VCaP (cell line): Measurements from ENCODE around the gene ADAMTS8.

ENCODE experiments used
- H3K27ac ChIP-seq: fragments of 450-650 bp; 2 replicates; pipeline ENCODE4 v1.5.1; 2017
- CTCF ChIP-seq: fragments of 450-650 bp; conservative IDR thresholded peaks from 2 replicates; pipeline ENCODE4 v1.5.1; 2017; ENCODE audit warnings: mild to moderate bottlenecking, moderate library complexity

The ADAMTS8 gene

DNA sequence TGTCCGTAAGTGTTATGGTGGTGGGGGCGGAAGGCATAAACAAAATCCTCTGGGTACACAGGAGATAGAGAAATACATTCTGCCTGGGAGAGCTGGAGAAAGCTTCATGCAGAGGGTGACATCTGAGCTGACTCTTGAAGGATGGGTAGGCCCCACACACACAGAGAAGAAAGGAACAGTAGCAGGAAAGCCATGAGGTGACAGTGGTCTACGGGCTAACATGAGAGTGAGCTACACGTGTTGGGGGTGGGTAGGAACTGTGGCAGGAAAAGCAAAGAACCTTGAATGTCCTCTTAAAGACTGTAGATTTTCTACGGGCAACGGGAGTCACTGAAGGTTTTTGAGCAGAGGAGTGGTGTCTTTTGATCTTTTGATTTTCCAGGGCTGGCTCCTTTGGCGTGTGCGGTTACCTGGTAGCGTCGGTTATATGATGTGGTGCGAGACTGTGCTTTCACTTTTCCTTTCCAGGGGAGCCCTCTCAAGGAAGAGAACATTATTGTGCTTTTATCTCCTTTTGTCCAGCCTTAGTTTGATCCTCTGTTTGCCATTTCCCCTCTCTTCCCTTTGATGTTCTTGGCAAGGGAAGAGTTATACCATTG, 39.7 kb downstream of the ADAMTS8 start:
- no peak overlapping the region for H3K27ac ChIP-seq
- no peak for TF ChIP-seq CTCF

GRCh38 chr11:130386056-130386455, 42.4 kb downstream of the ADAMTS8 start:
- TF ChIP-seq CTCF = no peak
- H3K27ac ChIP-seq = no peak overlapping the region

DNA sequence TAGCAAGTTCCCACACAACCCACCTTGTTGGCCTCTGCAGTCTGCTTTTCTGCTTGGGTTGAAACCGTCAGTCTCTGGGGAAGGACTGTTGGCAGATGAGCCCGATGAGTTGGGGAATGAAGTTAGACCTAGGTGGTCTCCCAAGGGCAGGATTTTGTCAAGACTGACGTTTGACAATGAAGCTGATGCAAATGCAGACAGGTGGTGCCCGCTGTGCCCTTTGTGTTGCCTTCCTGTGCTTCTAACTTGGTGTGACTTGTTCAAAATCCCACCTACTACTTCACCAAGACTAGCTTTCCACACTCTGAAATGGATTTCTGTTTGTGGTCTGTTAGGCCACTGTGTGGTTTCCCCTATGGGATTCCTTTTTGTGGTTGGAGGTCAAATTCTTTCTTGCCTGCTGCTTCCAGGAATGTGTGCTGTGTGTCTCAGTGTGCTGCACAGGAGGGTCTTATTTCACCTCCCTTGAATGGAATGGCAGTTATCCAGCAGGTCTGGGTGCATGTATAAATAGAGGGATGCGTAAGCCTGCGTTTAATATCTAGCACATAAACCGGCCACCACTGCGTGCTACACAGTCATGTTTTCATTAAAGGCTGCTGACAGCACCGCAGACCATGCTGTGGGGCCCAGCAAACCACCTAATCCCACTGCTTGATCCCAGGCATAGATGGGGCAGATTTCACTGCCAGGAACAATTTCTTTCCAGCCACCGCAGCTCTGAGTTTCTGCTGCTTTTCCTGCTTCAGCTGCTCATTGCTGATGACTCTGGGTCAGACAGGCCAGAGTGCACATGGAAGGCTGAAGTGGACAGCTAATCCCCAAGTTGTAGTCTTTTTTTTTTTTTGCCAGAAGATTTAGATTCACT, 44.8 kb downstream of the ADAMTS8 start:
- TF ChIP-seq CTCF = no peak
- no peak overlapping the region for H3K27ac ChIP-seq

GRCh38 chr11:130381317-130381716, 47.1 kb downstream of the ADAMTS8 start:
- TF ChIP-seq CTCF = no peak
- no peak overlapping the region for H3K27ac ChIP-seq

GRCh38 chr11:130380778-130381177, 47.6 kb downstream of the ADAMTS8 start:
- no peak for TF ChIP-seq CTCF
- no peak overlapping the region for H3K27ac ChIP-seq

DNA sequence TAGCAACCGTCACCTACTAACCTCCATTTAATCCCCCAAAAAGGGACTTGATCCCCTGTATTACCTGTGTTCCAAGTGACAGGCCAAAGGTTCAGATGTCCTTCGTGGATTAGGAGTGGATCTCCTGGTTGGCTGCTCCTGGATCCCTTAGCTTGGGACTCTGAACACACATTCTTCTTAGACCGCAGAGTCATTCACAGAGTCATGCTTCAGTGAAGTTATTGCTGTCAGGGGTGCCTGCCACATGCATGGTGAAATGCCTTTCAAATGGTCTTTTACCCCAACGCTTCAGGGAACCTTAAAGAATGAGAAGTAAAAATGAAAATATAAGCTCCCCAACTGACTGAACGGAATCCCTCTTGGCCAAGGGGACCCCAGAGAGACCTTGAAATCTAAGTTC, 49.1 kb downstream of the ADAMTS8 start:
- no peak overlapping the region for H3K27ac ChIP-seq
- no peak for TF ChIP-seq CTCF

DNA sequence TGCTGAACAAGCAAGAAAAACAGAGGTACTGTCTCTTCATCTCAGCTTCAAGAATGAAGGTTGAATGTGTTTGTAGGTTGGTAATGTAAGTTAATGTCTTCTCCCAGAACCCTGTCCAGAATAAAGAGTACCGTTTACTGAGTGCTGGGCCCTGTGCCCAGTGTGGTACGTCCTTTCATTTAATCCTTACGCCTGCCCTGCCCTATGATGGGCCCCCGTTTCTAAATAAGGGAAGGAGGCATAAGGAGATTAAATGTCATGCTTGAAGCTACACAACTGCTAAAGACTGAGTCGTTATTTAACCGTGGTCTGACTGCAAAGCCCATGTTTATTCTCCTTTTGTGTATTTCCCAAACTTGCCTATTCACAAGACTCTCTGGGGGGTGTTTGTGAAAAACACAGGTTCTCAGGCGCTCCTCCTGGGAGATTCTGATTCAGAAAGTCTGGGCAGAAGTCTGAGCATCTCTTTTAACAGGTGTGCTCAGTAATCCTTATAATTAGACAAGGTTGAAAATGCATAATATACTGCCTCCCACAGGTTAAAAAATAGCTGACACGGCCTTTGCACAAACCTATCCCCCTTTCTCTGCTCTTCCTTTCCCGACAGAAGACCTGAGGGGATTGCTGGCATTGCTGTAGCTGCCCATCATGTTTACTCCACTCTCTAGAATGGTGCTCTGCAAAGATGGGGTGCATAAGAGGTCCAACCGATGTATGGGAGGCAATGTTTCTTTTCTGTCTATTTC, 57.4 kb downstream of the ADAMTS8 start:
- H3K27ac ChIP-seq = no peak overlapping the region
- TF ChIP-seq CTCF = peak; percentile 31; the same call in 1 of the 2 replicates
